Activated CD8-positive, alpha-beta memory T cell treated with anti-CD3 and anti-CD28 coated beads, Interleukin-2, amount 10 ng/mL, durations not matched to agents 7 days and 5 days (primary cell): ENCODE data around the gene MRM3. TPM values are rescaled to one million over a fixed set of nuclear protein-coding genes. Genes with fewer than 3 reads are reported as not detected.
"Not testable (repeated sequence)": the region's sequence is repeated elsewhere in the genome, so short reads cannot be mapped to it uniquely, and the experiment has no call there.

Experiments
- ATAC-seq: fragments of 150-1000 bp; cut with Tn5 transposase; one replicate; pipeline ENCODE4 v1.10.0; 2021; ENCODE audit warnings: moderate library complexity
- CTCF ChIA-PET: fragments of 350-600 bp; sonication (Branson Sonifier 250); formaldehyde crosslinking; loops from one replicate; lab custom pipeline; 2021; ENCODE audit warnings: antibody characterized with exemption; lab: Charles Lee
- DNase-seq: peaks from one replicate; pipeline ENCODE4 v3.0.0-alpha.2; 2020
- H3K27ac Mint-ChIP-seq: one replicate; pipeline ENCODE4 v1.8.0; 2021; ENCODE audit warnings: mild to moderate bottlenecking, mixed read lengths
- H3K27me3 Mint-ChIP-seq: one replicate; pipeline ENCODE4 v1.8.0; 2021; ENCODE audit warnings: mixed read lengths
- H3K36me3 Mint-ChIP-seq: one replicate; pipeline ENCODE4 v1.8.0; 2021; ENCODE audit warnings: mild to moderate bottlenecking, mixed read lengths
- H3K4me1 Mint-ChIP-seq: one replicate; pipeline ENCODE4 v1.8.0; 2021; ENCODE audit warnings: mixed read lengths
- H3K4me3 Mint-ChIP-seq: one replicate; pipeline ENCODE4 v1.8.0; 2021; ENCODE audit warnings: mild to moderate bottlenecking, moderate library complexity, mixed read lengths
- H3K9me3 Mint-ChIP-seq: one replicate; pipeline ENCODE4 v1.8.0; 2022; ENCODE audit warnings: low read depth, mixed read lengths
- total RNA-seq, 2 experiments: library from RNA; stranded (reverse); gene quantifications; one replicate each; pipeline ENCODE4 v1.2.3, GENCODE V29; 2021

MRM3 gene
- total RNA-seq, 2 experiments from 2014 or later: 21.7 to 26.5 TPM

DNA sequence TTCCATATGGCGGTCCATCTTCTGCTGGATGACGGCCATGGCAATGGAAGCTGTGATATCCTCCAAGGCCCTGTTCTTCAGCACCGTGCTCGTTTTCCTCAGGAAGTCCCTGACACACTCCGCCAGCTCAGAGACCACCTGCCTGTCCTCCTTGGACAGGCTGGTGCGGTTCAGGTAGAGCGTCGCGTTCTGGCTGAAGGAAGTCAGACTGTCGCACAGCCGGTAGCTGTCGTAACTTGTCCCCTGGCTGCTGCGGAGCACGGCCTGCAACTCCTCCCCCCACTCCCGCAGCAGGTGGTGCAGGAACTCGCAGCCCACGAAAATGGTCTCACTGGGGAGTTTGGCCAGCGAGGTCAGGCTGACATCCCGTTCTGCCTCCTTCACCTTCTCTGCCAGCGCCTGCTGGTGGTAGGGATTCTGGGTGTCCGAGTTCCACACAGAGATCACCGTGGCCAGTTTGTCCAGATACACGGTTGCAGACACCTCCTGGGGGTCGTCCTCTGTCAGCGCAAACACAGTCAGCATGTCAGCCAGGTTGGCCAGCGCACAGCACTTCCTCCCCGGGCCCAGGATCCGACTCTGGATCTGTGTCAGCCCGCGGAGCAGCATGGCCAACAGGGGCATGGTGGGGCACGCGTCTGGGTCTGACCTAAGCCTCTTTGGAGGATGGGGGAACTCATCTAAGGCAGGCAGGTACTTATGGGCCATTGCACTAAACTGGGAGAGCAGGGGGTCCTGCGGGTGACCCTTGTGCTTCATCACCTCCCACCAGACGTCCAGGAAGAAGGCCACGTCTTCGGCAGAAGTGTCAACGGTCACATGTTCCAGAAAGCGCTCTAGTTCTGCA is 35.1 kb upstream of the MRM3 start:
- ATAC-seq (no peak), DNase-seq (no peak)
- H3K27ac Mint-ChIP-seq: no peak overlapping the region
- CTCF ChIA-PET: interaction anchor here (1.3 kb wide), 1 partner anchor 335 kb away, joined by 3 read pairs; no protein-coding TSS in a partner anchor
- H3K27me3 Mint-ChIP-seq: no peaks in the 10 kb centered on the region
- H3K4me1 Mint-ChIP-seq: peaks cover 27% of the 10 kb centered on the region
- H3K9me3 Mint-ChIP-seq: peaks cover 3% of the 10 kb centered on the region
- H3K36me3 Mint-ChIP-seq: peaks cover 61% of the 10 kb centered on the region
- H3K4me3 Mint-ChIP-seq: no peak overlapping the region

DNA sequence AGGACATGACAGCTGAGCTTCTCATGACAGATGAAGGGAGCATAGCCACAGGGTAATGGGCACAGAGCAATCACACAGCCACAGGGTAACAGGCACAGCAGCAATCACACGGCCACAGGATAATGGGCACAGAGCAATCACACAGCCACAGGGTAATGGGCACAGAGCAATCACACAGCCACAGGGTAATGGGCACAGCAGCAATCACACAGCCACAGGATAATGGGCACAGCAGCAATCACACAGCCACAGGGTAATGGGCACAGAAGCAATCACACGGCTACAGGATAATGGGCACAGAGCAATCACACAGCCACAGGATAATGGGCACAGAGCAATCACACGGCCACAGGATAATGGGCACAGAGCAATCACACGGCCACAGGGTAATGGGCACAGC is 33.5 kb upstream of the MRM3 start:
- DNase-seq, H3K27ac Mint-ChIP-seq, H3K9me3 Mint-ChIP-seq, H3K27me3 Mint-ChIP-seq, ATAC-seq, H3K4me3 Mint-ChIP-seq, CTCF ChIA-PET: not testable (repeated sequence)
- H3K36me3 Mint-ChIP-seq: peaks cover 51% of the 10 kb centered on the region
- H3K4me1 Mint-ChIP-seq: peaks cover 32% of the 10 kb centered on the region

DNA sequence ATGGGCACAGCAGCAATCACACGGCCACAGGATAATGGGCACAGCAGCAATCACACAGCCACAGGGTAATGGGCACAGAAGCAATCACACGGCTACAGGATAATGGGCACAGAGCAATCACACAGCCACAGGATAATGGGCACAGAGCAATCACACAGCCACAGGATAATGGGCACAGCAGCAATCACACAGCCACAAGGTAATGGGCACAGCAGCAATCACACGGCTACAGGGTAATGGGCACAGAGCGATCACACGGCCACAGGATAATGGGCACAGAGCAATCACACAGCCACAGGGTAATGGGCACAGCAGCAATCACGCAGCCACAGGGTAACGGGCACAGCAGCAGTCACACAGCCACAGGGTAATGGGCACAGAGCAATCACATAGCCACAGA is 32.8 kb upstream of the MRM3 start:
- CTCF ChIA-PET: interaction anchor here (1.5 kb wide), 1 partner anchor 34 kb away, joined by 6 read pairs; the partner anchor contains the start of gene VPS53
- DNase-seq, ATAC-seq, H3K4me3 Mint-ChIP-seq, H3K27me3 Mint-ChIP-seq, H3K9me3 Mint-ChIP-seq: not testable (repeated sequence)
- peak overlapping the region; percentile 45 for H3K27ac Mint-ChIP-seq
- H3K36me3 Mint-ChIP-seq: peaks cover 47% of the 10 kb centered on the region
- peaks cover 32% of the 10 kb centered on the region for H3K4me1 Mint-ChIP-seq

DNA sequence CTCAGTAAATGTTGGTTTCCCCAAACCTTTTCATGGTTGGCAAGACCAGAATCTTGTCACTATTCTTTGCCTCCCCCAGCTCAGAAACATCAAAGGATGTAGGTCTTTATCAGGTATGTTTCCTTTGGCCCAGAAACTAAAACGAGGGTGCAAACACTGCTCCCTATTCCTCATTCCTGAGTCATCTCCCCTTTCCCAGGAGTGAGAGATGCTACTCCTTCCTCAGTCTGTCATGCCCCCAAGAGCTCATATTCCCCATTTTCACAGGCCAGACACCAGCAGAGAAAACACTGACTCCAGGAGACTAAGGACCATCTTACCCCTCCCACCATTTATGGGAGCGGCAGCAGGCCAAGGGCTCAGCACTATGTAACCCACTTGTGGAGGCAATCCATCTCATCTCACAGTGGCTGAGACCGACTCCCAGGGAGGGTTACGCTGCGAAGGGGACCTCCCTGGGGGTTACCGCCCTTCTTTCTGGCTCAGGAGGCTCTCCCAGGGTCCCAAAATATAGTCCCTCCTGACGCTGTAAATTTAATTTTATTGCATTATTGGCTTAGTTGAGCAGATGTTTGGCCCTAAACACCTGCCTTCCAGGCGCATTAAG is 31.6 kb upstream of the MRM3 start:
- H3K4me1 Mint-ChIP-seq: peaks cover 32% of the 10 kb centered on the region
- CTCF ChIA-PET: interaction anchor here (1.0 to 3.1 kb wide), 9 partner anchors 10 to 338 kb away, joined by 3 to 19 read pairs (median 5); partner anchors contain the start of genes GLOD4, MRM3, TIMM22 and VPS53
- peaks cover 3% of the 10 kb centered on the region for H3K9me3 Mint-ChIP-seq
- no peak for ATAC-seq
- no peaks in the 10 kb centered on the region for H3K27me3 Mint-ChIP-seq
- H3K36me3 Mint-ChIP-seq: peaks cover 38% of the 10 kb centered on the region
- H3K27ac Mint-ChIP-seq: peak overlapping the region; percentile 56
- H3K4me3 Mint-ChIP-seq: peak overlapping the region; percentile 89
- no peak for DNase-seq

DNA sequence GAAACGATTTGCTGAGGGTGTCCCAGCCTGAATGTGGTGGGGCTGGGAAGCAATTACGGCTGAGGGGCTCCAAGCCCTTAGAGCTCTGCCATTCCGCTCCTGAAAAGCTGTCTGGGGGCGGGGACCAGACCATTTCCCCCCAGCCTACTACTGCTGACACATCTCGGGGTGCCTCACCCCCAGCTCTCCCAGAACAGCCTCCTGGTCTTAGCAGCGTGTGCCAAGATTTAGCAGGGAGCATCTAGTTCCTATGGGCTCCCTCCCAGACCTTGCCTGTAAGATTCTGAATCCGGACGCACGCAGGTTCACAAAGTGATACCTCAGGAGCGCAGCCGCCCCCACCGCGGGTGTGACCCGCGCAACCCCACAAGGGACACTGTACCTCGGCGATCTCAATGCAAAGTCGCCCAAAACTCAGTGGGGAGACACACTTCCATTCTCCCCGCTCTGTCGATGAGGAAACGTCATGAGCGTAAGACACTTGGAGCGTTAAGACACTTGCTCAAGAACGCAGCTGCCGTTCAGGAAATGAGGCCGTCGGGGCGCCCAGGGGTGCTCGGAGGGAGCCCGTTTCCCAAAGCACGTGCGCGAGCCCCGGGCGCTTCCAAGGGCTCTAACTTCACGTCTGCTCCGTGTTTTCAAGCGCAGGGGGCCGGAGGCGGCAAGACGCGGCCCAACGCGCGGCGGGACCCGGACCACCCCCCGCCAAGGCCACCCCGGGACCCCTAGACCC is 30.7 kb upstream of the MRM3 start:
- CTCF ChIA-PET: interaction anchor here (1.0 to 3.1 kb wide), 9 partner anchors 10 to 339 kb away, joined by 3 to 19 read pairs (median 3); partner anchors contain the start of genes GLOD4, MRM3 and TIMM22
- H3K9me3 Mint-ChIP-seq: peaks cover 3% of the 10 kb centered on the region
- ATAC-seq: peak; percentile 46

DNA sequence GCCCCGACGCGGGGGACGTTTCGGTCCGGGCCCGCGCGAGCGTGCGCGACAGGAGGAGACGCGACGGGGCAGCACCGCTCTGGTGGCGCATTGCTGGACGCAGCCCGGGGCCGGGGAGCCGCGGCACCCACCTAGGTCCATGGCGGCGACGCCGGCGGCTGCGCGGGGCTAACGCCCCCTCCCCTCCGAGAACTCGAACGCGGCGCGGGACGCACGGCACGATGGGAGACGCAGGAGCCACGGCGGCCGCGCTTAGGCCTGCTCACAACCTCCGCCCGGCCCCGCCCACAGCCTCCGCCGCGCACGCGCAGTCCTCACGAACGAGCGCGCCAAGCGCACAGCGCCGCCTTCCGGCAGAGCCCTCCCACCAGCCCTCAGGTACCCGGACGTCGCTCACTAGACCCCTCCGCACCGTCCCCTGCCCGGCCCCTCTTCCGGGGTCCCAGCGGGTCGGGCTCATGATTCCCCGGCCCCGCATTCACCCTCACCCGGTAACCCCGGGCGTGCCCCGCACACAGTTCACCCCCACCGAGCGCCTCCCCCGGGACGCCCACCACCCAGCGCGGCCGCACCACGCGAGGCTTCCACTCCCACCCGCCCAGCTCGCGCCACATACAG is 30.0 kb upstream of the MRM3 start, which contains the start of gene GEMIN4:
TSS of gene GEMIN4 (minus strand) at position 263 of the 618 bp plus-strand sequence. CDS start at position 141, 122 bp downstream.
- DNase-seq (peak; percentile 96), ATAC-seq (peak; percentile 88)
- peaks cover 32% of the 10 kb centered on the region for H3K4me1 Mint-ChIP-seq
- peaks cover 3% of the 10 kb centered on the region for H3K9me3 Mint-ChIP-seq
- CTCF ChIA-PET: interaction anchor here (0.6 to 3.5 kb wide), 19 partner anchors 10 to 366 kb away, joined by 3 to 19 read pairs (median 4); partner anchors contain the start of genes GLOD4, MRM3, TIMM22 and VPS53
- H3K27ac Mint-ChIP-seq: peak within 1 kb of the TSS; percentile 93
- no peaks in the 10 kb centered on the region for H3K27me3 Mint-ChIP-seq
- peaks cover 35% of the 10 kb centered on the region for H3K36me3 Mint-ChIP-seq
- H3K4me3 Mint-ChIP-seq: peak within 1 kb of the TSS; percentile 89

More for the DNA sequence above, 30.7 kb upstream of the MRM3 start:
- Mint-ChIP-seq H3K27me3 (no peaks in the 10 kb centered on the region), H3K4me1 (peaks cover 32% of the 10 kb centered on the region), H3K36me3 (peaks cover 35% of the 10 kb centered on the region), H3K27ac (peak overlapping the region; percentile 93), H3K4me3 (peak overlapping the region; percentile 89)
- peak; percentile 74 for DNase-seq

DNA sequence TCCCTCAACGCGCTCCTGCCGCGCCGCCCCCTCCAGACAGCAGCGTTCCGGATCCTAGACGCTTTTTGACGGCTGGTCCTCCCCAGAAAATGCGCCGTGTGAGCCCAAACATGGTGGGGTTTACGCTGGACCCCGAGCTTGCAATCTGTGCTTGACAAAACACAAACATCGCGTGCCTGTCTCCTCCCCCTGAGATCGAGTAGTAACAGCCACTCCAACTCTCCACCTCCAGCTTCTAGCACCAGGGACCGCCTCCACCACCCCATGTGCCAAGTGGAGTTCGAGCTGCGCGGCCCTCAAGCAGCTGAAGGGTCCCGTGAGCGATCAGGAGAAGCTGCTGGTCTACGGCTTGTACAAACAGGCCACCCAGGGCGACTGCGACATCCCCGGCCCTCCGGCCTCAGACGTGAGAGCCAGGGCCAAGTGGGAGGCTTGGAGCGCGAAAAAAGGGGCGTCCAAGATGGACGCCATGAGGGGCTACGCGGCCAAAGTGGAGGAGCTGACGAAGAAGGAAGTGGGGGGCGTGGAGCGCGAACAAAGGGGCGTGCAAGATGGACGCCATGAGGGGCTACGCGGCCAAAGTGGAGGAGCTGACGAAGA is 29.4 kb upstream of the MRM3 start:
- Mint-ChIP-seq H3K36me3 (peaks cover 31% of the 10 kb centered on the region), H3K9me3 (peaks cover 3% of the 10 kb centered on the region), H3K27ac (peak overlapping the region; percentile 91), H3K4me1 (peaks cover 32% of the 10 kb centered on the region), H3K4me3 (peak overlapping the region; percentile 89), H3K27me3 (no peaks in the 10 kb centered on the region)
- peak; percentile 53 for DNase-seq
- ATAC-seq: peak; percentile 2
- CTCF ChIA-PET: interaction anchor here (0.6 to 3.5 kb wide), 18 partner anchors 9 to 367 kb away, joined by 3 to 19 read pairs (median 4); partner anchors contain the start of genes GLOD4, MRM3, TIMM22 and VPS53

DNA sequence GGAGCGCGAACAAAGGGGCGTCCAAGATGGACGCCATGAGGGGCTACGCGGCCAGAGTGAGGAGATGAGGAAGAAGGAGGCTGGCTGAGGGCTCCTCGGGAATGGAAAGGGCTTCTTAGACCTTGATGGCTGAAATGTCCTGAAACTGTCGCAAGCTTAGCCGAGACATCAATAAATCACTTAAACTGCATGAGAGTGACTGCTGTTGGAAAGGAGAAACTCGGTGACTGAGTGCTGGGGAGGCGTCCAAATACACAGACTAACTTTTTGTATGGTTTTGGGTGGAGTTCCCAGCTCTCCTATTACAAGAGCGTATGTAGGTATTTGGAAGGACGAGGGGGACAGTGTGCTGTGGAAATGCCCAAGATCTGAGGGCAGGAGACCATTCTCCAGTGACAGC is 28.7 kb upstream of the MRM3 start:
- H3K36me3 Mint-ChIP-seq: peaks cover 24% of the 10 kb centered on the region
- ATAC-seq (no peak), DNase-seq (no peak)
- peak overlapping the region; percentile 49 for H3K27ac Mint-ChIP-seq
- peak overlapping the region; percentile 46 for H3K4me3 Mint-ChIP-seq
- no peaks in the 10 kb centered on the region for H3K27me3 Mint-ChIP-seq
- H3K9me3 Mint-ChIP-seq: peaks cover 3% of the 10 kb centered on the region
- CTCF ChIA-PET: interaction anchor here (1.2 to 3.5 kb wide), 7 partner anchors 9 to 368 kb away, joined by 3 to 16 read pairs (median 4); partner anchors contain the start of genes GLOD4, MRM3 and TIMM22
- peaks cover 31% of the 10 kb centered on the region for H3K4me1 Mint-ChIP-seq

DNA sequence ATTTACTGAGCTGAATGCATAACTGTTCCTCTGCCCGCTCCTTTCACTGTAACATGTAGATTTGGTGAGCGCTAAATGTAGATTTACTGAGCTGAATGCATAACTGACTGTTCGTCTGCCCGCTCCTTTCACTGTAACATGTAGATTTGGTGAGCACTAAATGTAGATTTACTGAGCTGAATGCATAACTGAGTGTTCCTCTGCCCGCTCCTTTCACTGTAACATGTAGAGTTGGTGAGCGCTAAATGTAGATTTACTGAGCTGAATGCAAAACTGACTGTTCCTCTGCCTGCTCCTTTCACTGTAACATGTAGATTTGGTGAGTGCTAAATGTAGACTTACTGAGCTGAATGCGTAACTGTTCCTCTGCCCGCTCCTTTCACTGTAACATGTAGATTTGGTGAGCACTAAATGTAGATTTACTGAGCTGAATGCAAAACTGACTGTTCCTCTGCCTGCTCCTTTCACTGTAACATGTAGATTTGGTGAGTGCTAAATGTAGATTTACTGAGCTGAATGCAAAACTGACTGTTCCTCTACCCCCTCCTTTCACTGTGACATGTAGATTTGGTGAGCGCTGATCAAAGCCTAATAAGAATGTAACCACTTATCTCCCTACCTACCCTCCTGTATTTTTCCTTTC is 26.7 kb upstream of the MRM3 start:
- Mint-ChIP-seq H3K4me1 (peaks cover 19% of the 10 kb centered on the region), H3K36me3 (peaks cover 15% of the 10 kb centered on the region)
- CTCF ChIA-PET: interaction anchor here (1.3 to 3.5 kb wide), 3 partner anchors 9 to 343 kb away, joined by 5 to 16 read pairs (median 6); partner anchors contain the start of gene TIMM22
- H3K9me3 Mint-ChIP-seq, H3K4me3 Mint-ChIP-seq, H3K27ac Mint-ChIP-seq, H3K27me3 Mint-ChIP-seq, DNase-seq, ATAC-seq: not testable (repeated sequence)

DNA sequence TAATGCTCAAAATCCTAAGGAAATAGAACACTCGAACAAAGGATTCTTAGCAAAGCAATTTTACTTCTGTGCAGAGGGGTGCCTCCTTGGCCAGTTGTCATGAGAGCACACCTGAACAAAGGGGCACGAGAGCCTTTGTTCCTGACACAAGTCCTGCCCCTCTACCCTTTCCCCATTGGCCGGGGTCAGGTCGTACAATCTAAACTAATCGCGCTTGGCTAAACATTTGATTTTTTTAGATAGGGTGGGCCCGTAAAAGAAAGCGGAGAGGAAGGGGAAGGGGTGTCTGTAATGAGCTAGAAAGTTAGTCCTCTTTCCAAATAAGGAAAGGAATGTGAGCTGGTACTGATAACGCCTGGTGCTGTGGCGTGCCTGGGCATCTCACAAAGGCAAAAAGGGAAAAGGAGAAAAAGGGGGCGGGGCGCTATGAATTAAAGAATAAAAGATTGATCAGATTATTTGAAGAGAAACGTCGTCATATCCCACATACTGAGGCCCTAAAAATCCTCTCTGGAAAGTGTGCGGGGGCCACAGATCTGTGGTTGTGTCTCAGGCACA is 26.1 kb upstream of the MRM3 start:
- not testable (repeated sequence) for DNase-seq, H3K9me3 Mint-ChIP-seq, H3K27me3 Mint-ChIP-seq, ATAC-seq, H3K27ac Mint-ChIP-seq, H3K4me3 Mint-ChIP-seq
- CTCF ChIA-PET: interaction anchor here (1.8 kb wide), 1 partner anchor 344 kb away, joined by 5 read pairs; no protein-coding TSS in a partner anchor
- peaks cover 17% of the 10 kb centered on the region for H3K36me3 Mint-ChIP-seq
- peaks cover 13% of the 10 kb centered on the region for H3K4me1 Mint-ChIP-seq

DNA sequence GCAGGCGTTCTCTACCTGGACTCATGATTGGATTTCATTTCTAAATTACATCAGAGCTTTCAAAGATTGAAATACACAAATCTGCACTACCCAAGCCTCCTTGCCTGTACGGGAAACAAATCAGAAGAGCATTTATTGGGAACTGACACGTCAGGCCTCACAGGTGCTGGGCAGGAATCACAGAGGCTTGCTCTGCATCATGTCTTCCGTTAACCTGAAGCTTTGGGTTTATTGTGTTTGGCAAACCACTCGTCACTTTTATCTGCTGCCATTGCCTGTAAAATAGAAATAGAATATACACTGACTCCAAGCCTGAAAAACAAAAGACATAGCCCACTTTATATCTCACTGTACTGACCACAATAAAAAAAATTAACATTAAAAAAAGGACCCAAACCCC is 22.2 kb upstream of the MRM3 start:
- H3K9me3 Mint-ChIP-seq: no peaks in the 10 kb centered on the region
- ATAC-seq: no peak
- no peaks in the 10 kb centered on the region for H3K4me1 Mint-ChIP-seq
- DNase-seq: no peak
- CTCF ChIA-PET: no interaction called here
- peaks cover 24% of the 10 kb centered on the region for H3K36me3 Mint-ChIP-seq
- H3K4me3 Mint-ChIP-seq: no peak overlapping the region
- no peaks in the 10 kb centered on the region for H3K27me3 Mint-ChIP-seq
- H3K27ac Mint-ChIP-seq: no peak overlapping the region
